ENCODE data around the gene ACAD8. TPM values are rescaled to one million over a fixed set of nuclear protein-coding genes. Genes with fewer than 3 reads are reported as not detected.

The ACAD8 gene
- total and polyA plus RNA-seq, 4 donors, result 25.9 to 53.5 (median 36.7) TPM

- H3K27ac ChIP-seq (ENCODE audit: low read depth, low read length), result peak overlapping the region; percentile 65
- no peaks in the 10 kb centered on the region for H3K27me3 ChIP-seq (ENCODE audit: control insufficient read depth, insufficient read depth, low read length)
- H3K4me1 ChIP-seq (ENCODE audit: control insufficient read depth, insufficient read depth, low read length), result peaks cover 22% of the 10 kb centered on the region
- peak; percentile 15 to 85 (median 33) for DNase-seq (ENCODE audit: low read depth in 4 of 6, low spot score in 6 of 6)
- peak overlapping the region; percentile 85 for H3K4me3 ChIP-seq (ENCODE audit: low read depth, low read length)
- under 1% methylated on average over 91 of the region's 93 CpGs for WGBS (ENCODE audit: insufficient coverage)
- peaks cover 5% of the 10 kb centered on the region for H3K36me3 ChIP-seq (ENCODE audit: control insufficient read depth, insufficient read depth, low read length)
- no peaks in the 10 kb centered on the region for H3K9me3 ChIP-seq (ENCODE audit: control insufficient read depth, insufficient read depth, low read length)
These were observed 28.4 kb upstream of the ACAD8 start for GRCh38 chr11:134224710-134225664.

DNA sequence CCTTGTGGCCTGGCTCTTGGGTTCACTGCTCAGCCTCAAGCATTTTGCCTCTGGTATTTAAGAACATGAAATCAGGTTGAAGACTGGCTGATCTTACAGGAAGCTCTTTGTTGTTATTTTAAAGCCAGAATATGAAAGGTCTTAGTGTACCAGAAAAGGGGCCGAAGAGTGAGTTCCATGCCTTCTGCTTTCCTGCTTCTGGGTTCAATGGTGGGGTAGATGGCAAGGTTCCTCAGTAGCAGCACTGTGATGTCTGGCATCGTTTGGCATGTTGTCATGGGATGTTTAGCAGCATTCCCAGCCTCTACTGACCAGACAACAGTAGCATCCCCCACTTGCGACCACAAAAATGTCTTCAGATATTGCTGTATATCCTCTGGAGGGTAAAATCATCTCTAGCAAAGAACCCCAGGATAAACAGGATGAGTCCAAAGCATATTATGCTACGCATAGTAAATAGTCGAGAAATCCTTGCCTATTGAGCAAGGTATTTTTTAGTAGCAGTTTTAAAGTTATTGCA, 26.5 kb upstream of the ACAD8 start:
- Histone ChIP-seq H3K4me1 (ENCODE audit: control insufficient read depth, insufficient read depth, low read length) (peaks cover 22% of the 10 kb centered on the region), H3K4me3 (ENCODE audit: low read depth, low read length) (no peak overlapping the region), H3K9me3 (ENCODE audit: control insufficient read depth, insufficient read depth, low read length) (no peaks in the 10 kb centered on the region), H3K36me3 (ENCODE audit: control insufficient read depth, insufficient read depth, low read length) (peaks cover 2% of the 10 kb centered on the region), H3K27ac (ENCODE audit: low read depth, low read length) (no peak overlapping the region), H3K27me3 (ENCODE audit: control insufficient read depth, insufficient read depth, low read length) (no peaks in the 10 kb centered on the region)
- DNase-seq (ENCODE audit: low read depth in 4 of 6, low spot score in 6 of 6), result no peak
- 67% methylated on average over 1 of the region's 5 CpGs for WGBS (ENCODE audit: insufficient coverage)

DNA sequence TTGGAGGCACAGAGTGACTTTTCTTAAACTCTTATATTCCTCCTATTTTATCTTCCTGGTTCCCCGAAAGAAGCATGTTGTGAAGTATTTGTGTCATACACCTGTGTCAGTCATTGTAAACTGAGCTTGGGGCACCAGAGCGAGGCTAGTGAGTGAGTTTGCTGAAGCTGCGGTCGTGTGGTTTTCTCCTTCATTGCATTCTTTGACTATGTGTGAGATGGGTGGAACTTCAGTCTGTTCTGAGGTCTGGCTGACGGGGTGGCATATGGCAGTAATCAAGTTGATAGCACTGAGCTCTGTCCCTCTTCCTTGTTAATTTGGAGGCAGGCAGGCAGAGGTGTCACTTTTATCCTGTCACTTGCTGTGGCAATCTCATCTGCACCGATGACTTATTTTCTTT, 24.7 kb upstream of the ACAD8 start:
- Histone ChIP-seq H3K27me3 (ENCODE audit: control insufficient read depth, insufficient read depth, low read length) (no peaks in the 10 kb centered on the region), H3K4me3 (ENCODE audit: low read depth, low read length) (no peak overlapping the region), H3K9me3 (ENCODE audit: control insufficient read depth, insufficient read depth, low read length) (no peaks in the 10 kb centered on the region), H3K36me3 (ENCODE audit: control insufficient read depth, insufficient read depth, low read length) (peaks cover 9% of the 10 kb centered on the region), H3K4me1 (ENCODE audit: control insufficient read depth, insufficient read depth, low read length) (peaks cover 15% of the 10 kb centered on the region), H3K27ac (ENCODE audit: low read depth, low read length) (no peak overlapping the region)
- DNase-seq (ENCODE audit: low read depth in 4 of 6, low spot score in 6 of 6), result no peak
- WGBS (ENCODE audit: insufficient coverage), result 82% methylated on average over 4 of the region's 6 CpGs

GRCh38 chr11:134229126-134229790, 24.1 kb upstream of the ACAD8 start:
- WGBS (ENCODE audit: insufficient coverage), result 58% methylated on average over 6 of the region's 6 CpGs
- Histone ChIP-seq H3K9me3 (ENCODE audit: control insufficient read depth, insufficient read depth, low read length) (no peaks in the 10 kb centered on the region), H3K4me3 (ENCODE audit: low read depth, low read length) (no peak overlapping the region), H3K36me3 (ENCODE audit: control insufficient read depth, insufficient read depth, low read length) (peaks cover 9% of the 10 kb centered on the region), H3K27me3 (ENCODE audit: control insufficient read depth, insufficient read depth, low read length) (no peaks in the 10 kb centered on the region), H3K4me1 (ENCODE audit: control insufficient read depth, insufficient read depth, low read length) (peaks cover 15% of the 10 kb centered on the region), H3K27ac (ENCODE audit: low read depth, low read length) (no peak overlapping the region)
- no peak for DNase-seq (ENCODE audit: low read depth in 4 of 6, low spot score in 6 of 6)

- Histone ChIP-seq H3K4me3 (ENCODE audit: low read depth, low read length) (no peak overlapping the region), H3K9me3 (ENCODE audit: control insufficient read depth, insufficient read depth, low read length) (no peaks in the 10 kb centered on the region), H3K4me1 (ENCODE audit: control insufficient read depth, insufficient read depth, low read length) (peaks cover 12% of the 10 kb centered on the region), H3K36me3 (ENCODE audit: control insufficient read depth, insufficient read depth, low read length) (peaks cover 14% of the 10 kb centered on the region), H3K27me3 (ENCODE audit: control insufficient read depth, insufficient read depth, low read length) (no peaks in the 10 kb centered on the region), H3K27ac (ENCODE audit: low read depth, low read length) (no peak overlapping the region)
- WGBS (ENCODE audit: insufficient coverage), result no CpG with 5 or more reads among the region's 4 CpGs
- no peak for DNase-seq (ENCODE audit: low read depth in 4 of 6, low spot score in 6 of 6)
These were observed 23.0 kb upstream of the ACAD8 start for GRCh38 chr11:134230339-134230738.

DNA sequence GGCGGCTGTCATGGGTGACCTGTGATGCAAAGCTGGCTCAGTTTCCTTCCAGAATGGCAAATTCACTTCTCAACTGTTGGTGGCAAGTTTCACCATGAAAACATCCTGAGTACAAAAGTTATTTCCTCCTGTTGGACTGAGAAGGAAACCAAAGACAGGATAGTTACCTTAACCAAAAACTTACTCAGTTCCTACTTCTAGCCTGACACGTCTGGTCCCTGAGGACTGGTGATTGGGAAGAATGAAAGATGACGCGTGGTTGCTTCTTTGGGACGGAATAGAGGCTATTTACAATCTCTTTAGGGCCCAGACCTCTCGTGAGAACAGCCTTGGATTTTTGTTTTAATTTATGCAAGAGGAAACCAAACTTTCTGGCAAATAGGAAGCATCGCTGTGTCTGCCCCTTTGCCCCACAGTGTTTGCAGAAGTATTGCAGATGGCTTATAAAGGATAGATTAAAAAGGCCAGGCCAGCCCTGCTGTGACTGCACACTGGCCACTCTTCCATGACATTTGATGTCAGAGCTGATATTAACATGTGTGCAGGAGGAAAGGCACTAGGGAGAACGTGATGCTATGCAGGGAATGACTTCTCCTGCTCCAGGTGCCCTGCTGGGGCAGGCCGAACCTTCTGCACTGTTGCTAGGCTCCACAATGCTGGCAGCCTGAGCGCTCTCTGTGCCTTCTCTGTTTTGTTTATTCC, 21.3 kb upstream of the ACAD8 start:
- H3K27ac ChIP-seq (ENCODE audit: low read depth, low read length), result no peak overlapping the region
- H3K36me3 ChIP-seq (ENCODE audit: control insufficient read depth, insufficient read depth, low read length), result peaks cover 17% of the 10 kb centered on the region
- no peak overlapping the region for H3K4me3 ChIP-seq (ENCODE audit: low read depth, low read length)
- DNase-seq (ENCODE audit: low read depth in 4 of 6, low spot score in 6 of 6), result no peak
- 84% methylated on average over 6 of the region's 10 CpGs for WGBS (ENCODE audit: insufficient coverage)
- no peaks in the 10 kb centered on the region for H3K27me3 ChIP-seq (ENCODE audit: control insufficient read depth, insufficient read depth, low read length)
- no peaks in the 10 kb centered on the region for H3K9me3 ChIP-seq (ENCODE audit: control insufficient read depth, insufficient read depth, low read length)
- H3K4me1 ChIP-seq (ENCODE audit: control insufficient read depth, insufficient read depth, low read length), result peaks cover 3% of the 10 kb centered on the region

- H3K4me3 ChIP-seq (ENCODE audit: low read depth, low read length), result no peak overlapping the region
These were observed 19.6 kb upstream of the ACAD8 start for GRCh38 chr11:134233729-134234179.

DNA sequence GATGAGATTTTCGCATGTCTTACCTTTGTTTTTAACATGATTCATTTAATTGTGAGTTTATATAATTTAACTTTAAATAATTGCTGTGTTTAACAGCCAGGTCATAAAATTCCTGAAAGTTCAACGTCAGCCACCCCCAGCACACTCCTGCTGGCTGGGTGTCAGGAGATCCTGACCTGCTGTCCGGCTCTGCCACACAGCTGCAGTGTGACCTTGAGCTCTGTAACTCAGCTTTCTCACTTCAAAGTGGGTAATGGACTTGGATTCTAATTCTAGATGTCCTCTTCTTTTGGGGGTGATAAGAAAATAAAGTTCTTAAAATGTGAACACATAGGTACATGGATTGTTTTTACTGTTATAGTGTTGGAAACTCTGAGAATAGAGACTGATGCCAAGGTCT, 18.0 kb upstream of the ACAD8 start:
- 89% methylated on average over 2 of the region's 3 CpGs for WGBS (ENCODE audit: insufficient coverage)
- no peaks in the 10 kb centered on the region for H3K9me3 ChIP-seq (ENCODE audit: control insufficient read depth, insufficient read depth, low read length)
- peaks cover 35% of the 10 kb centered on the region for H3K36me3 ChIP-seq (ENCODE audit: control insufficient read depth, insufficient read depth, low read length)
- no peaks in the 10 kb centered on the region for H3K4me1 ChIP-seq (ENCODE audit: control insufficient read depth, insufficient read depth, low read length)
- DNase-seq (ENCODE audit: low read depth in 4 of 6, low spot score in 6 of 6), result no peak
- no peak overlapping the region for H3K4me3 ChIP-seq (ENCODE audit: low read depth, low read length)
- H3K27ac ChIP-seq (ENCODE audit: low read depth, low read length), result no peak overlapping the region
- no peaks in the 10 kb centered on the region for H3K27me3 ChIP-seq (ENCODE audit: control insufficient read depth, insufficient read depth, low read length)

More at GRCh38 chr11:134233729-134234179, 19.6 kb upstream of the ACAD8 start:
- H3K27ac ChIP-seq (ENCODE audit: low read depth, low read length), result no peak overlapping the region
- no peaks in the 10 kb centered on the region for H3K9me3 ChIP-seq (ENCODE audit: control insufficient read depth, insufficient read depth, low read length)
- no peak for DNase-seq (ENCODE audit: low read depth in 4 of 6, low spot score in 6 of 6)
- no peaks in the 10 kb centered on the region for H3K4me1 ChIP-seq (ENCODE audit: control insufficient read depth, insufficient read depth, low read length)
- WGBS (ENCODE audit: insufficient coverage), result 94% methylated on average over 2 of the region's 4 CpGs
- no peaks in the 10 kb centered on the region for H3K27me3 ChIP-seq (ENCODE audit: control insufficient read depth, insufficient read depth, low read length)
- peaks cover 27% of the 10 kb centered on the region for H3K36me3 ChIP-seq (ENCODE audit: control insufficient read depth, insufficient read depth, low read length)

DNA sequence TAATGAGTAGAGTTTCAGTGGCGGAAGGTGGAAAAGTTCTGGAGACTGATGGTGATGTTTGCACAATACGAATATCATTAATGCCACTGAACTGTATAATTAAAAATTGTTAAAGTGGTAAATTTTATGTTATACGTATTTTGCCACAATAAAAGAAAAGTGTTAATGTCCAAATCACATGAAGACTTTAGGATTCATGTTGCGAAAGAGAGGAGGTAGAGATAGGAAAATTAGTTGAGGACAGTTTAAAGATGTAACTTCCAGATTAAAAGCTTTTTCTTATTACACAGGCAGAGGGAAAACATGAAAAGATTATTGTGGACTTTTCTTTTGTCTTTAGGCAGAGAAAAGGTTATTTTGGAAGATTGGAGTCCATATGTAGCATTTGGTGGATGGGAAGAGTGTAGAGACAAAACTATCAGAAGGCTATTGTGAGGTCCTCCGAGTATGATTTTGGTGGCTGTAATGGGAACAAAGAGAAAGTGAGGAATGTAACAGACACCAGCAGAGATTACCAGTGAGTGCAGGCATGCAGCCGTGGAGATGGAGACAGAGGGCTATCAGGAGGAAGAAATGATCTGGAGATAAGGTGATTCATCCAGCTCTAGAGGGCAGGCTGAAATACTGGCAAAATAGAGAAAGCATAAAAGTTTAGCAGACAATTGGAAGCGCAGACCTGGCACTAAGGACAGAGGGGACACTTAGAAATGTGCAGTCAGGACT, 16.4 kb upstream of the ACAD8 start:
- no peak for DNase-seq (ENCODE audit: low read depth in 4 of 6, low spot score in 6 of 6)
- Histone ChIP-seq H3K27ac (ENCODE audit: low read depth, low read length) (no peak overlapping the region), H3K9me3 (ENCODE audit: control insufficient read depth, insufficient read depth, low read length) (no peaks in the 10 kb centered on the region), H3K4me3 (ENCODE audit: low read depth, low read length) (no peak overlapping the region), H3K27me3 (ENCODE audit: control insufficient read depth, insufficient read depth, low read length) (no peaks in the 10 kb centered on the region), H3K36me3 (ENCODE audit: control insufficient read depth, insufficient read depth, low read length) (peaks cover 43% of the 10 kb centered on the region), H3K4me1 (ENCODE audit: control insufficient read depth, insufficient read depth, low read length) (no peaks in the 10 kb centered on the region)
- 93% methylated on average over 5 of the region's 7 CpGs for WGBS (ENCODE audit: insufficient coverage)

Measured in spinal cord (tissue), 10 donors.